ENCODE data around the gene PAIP2B. TPM values are rescaled to one million over a fixed set of nuclear protein-coding genes. Genes with fewer than 3 reads are reported as not detected.
"Not testable (repeated sequence)": the region's sequence is repeated elsewhere in the genome, so short reads cannot be mapped to it uniquely, and the experiment has no call there.

PAIP2B gene
- polyA plus RNA-seq, 4 donors: 6.5 to 20.5 (median 18.4) TPM

DNA sequence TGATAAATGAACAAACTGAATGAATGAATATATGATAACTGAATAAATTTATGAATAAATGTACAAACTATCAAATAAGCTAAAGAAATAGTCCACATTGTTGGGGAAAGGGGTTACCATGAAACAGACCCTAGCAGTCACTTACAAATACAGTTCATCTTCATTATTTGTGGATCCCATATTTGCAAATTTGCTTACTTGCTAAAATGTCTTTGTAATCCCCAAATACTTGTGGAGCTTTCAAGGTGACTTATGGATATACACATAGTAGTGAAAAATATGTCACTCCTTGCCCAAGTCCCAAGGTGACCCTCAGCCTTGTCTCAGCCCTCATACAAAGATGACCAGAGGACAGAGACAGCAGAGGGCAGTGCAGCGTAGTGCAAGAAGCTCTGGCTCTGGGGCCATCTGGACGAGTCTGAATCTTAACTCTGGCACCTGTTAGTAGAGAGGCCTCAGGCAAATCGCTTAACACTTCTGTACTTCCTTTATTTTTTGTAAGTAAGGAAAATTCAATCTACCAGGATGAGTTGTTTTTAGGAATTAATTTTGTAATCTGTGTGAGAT is 3.1 kb downstream of the PAIP2B start:
- DNase-seq (ENCODE audit: low read depth in 4 of 4, low spot score in 3 of 4): no peak

DNA sequence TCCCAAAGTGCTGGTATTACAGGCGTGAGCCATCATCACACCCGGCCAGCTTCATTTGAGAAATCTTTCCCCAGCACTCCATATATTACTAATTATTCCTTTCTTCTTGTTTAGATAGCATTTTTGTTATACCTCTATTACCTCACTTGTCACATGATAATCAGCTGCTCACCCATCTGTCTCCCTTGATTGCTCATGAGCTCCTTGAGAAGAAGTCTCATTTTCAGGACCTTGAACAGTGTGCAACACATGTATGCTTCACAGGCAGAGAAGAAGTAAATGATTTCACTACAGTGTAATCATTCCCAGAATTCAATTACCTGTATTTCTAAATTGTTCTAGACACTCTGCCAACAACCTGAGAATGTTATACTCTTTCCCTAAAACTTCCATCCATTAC is 6.2 kb downstream of the PAIP2B start:
- DNase-seq (ENCODE audit: low read depth in 4 of 4, low spot score in 3 of 4): no peak

DNA sequence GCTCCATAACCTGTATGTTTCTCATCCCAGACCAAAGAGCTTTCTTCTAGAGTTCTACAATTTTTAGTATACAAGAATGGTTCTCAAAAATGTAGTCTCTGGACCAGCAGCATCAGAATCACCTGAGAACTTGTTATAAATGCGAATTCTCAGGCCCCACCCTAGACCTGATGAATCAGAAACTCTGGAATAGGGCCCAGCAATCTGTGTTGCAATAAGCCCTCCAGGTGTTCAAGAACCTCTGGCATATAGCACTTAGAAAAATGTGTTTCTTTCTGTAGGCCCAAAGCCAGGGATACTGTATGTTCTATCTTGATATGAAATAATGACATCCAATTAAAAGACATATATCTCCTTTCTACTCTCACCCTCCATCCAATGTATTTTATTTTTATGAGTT is 10.4 kb downstream of the PAIP2B start:
- DNase-seq (ENCODE audit: low read depth in 4 of 4, low spot score in 3 of 4): no peak

DNA sequence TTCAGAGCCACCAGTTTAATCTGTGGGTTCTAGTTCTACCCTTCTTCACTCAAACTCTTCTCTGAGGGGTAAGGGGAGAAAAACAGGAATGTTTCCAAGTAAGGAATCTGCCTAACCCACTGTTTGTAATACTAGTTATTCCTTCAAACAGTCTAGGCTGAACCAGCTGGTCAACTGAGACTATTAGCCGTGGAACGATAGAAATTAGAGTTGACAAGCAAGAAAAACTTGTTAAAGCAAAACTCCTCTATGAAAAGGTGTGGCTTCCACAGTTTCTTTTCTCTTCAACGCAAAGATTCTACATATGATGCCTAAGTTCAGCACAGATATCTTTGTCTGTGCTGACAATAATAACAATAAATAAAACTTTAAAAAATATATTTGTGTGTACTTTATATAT is 11.5 kb downstream of the PAIP2B start:
- DNase-seq (ENCODE audit: low read depth in 4 of 4, low spot score in 3 of 4): no peak

DNA sequence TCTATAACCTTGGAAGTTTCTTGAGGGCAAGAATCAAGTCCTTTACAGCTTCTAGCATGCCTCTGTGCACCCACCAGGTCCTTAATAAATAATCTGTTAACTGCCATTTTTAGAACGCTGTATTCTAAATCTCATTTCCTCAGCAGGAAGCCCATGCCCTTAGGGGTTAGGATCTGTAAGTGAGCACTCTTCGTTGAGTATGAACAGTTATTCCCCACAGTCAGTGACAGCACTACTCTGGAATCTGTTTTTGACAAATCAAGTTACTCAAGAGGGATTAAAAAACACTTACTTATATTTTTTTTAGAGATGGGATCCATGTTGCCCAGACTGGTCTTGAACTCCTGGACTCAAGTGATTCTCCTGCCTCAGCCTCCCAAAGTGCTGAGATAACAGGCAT is 14.6 kb downstream of the PAIP2B start:
- DNase-seq (ENCODE audit: low read depth in 4 of 4, low spot score in 3 of 4): no peak

DNA sequence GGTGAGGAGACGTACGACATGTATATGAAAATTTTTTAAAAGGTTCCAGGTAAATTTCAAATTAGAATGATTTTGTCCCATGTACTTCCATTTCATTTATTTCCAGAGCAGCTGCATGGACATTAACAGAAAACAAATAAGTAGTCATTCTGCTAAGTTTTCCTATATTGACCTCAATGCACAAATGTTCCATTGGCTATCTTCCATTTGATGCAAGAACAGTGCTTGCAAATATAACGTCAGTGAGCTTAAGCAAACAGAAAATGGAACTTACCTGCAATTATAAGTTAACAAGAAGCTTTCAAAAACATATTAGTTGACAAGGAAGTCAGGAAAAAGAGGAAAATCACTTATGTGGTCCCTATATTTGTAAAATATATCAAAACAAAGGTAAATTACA is 16.6 kb downstream of the PAIP2B start:
- no peak for DNase-seq (ENCODE audit: low read depth in 4 of 4, low spot score in 3 of 4)

DNA sequence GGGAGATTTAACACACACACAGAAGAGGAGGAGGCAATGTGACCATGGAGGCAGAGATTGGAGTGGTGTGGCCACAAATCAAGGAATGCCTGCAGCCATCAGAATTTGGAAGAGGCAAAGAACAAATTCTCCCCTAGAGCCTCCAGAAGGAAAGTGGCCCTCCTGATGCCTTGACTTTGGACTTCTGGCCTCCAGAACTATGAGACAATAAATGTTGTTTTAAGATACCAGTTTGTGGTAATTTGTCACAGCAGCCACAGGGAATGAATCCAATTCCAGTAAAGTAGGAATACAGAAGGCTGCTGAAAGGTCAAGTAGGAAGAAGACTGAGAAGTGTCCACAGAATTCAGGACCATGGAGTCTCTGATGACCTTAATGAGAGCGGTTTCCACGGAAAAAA is 18.1 kb downstream of the PAIP2B start:
- no peak for DNase-seq (ENCODE audit: low read depth in 4 of 4, low spot score in 3 of 4)

DNA sequence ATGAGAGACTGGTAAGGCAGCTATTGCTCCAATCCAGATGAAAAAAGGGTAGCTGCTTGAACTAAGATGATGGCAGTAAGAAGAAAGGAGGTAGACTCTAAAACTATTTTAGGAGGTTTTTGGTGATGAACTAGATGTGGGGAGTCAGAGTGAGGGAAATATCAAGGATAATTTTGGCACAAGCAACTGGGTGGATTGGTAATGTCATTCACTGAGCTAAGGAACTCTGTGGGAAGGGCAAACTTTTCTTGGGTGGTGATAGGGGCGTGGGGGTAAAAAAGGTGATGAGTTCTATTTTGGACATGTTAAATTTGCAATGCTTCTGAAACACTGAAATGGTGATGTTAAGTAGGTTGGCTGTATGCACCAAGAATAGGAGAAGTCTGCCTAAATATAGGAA is 19.3 kb downstream of the PAIP2B start:
- DNase-seq (ENCODE audit: low read depth in 4 of 4, low spot score in 3 of 4): no peak

DNA sequence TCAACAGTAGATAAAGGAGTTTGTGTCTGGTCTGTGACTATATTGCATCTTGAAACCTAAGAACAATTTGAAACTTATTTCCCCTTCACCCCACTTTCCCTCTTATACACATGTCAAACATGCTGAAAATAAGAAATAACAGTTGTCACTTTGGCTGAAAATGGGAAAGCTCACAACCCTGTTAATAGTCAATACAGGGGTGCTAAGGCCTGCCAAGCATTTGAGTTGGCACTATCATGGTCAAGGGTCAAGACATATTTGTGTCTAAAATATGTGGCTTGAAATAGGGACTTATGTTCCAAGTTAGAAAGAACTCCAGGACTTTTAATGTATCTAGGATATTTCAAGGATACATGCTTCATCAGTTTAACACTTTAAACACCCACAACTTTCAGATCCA is 20.6 kb downstream of the PAIP2B start:
- DNase-seq (ENCODE audit: low read depth in 4 of 4, low spot score in 3 of 4): no peak

DNA sequence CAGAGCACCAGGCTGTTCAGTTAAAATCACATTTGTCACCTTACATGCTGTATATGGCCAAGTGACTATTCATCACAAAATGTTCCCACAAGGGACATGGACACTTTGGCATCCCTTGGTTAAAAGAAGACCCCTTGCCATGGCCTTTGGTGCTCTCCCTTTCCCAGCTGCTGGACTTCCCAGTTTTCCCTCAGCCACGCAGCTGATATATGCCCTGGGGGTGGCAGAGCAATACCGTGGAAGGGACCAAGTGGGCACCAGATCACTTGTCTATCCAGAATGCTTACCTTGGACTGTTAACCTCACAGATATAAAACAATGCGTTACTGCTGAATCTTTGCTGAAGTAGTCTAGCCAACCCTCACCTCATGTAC is 35.3 kb downstream of the PAIP2B start:
- DNase-seq (ENCODE audit: low read depth in 4 of 4, low spot score in 3 of 4): no peak

DNA sequence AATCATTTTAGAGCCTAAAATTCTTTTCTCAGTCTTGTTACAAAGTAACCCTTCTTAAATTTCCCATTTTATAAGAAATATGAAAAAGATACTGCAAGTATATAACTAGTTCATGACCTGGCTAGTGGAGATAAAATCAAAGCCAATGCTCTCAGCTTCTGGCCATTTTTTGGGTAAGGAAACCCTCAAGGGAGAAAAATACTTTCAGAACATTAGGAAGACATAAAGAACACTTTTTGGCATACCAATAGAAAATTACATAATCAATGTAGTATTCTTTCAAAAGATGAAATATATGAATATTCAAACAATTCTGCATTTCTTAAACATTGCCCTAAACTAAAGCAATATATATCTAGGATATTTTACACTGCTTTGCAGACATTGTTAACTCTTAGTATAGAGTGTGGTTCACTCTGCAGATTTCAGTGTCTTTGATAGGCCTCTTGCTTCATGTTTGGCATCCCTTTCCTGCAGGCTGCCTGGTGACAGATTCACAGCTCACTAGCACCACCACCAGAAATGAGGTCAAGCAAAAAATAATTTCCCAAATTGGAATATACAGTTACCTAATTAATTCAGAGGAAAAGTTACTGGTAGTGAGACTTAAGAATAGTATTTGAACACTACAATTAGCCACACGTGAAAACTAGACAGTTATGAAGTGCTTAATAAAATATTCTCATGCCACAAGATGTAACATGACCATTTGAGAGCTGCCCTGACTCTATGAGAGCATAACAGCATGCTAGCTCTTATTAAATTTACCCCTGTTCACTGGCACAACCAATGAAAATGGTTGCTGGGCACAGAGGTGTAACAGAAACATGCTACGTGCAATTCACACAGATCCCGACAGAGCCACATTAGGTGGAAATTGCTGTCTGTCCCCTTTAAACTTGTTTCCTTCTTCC is 36.0 kb downstream of the PAIP2B start:
- DNase-seq (ENCODE audit: low read depth in 4 of 4, low spot score in 3 of 4): no peak

DNA sequence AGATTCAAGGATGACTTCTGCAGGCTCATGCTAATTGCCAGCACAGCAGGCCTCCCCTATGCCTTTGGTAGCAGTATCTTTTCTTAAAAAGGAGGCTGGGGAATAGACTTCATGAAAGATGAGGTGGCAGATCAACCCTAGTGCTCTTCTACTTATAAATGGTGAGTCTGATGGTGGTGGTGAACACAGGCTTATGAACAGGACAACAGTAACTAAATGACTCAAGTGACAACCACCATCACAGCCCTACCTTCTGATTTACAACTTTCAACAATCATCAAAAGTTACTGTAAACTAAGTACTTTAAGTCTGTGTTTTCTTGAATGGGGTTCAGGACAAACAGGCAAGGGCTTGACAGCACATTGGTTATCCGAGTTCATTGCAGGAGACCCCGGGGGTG is 39.3 kb downstream of the PAIP2B start:
- no peak for DNase-seq (ENCODE audit: low read depth in 4 of 4, low spot score in 3 of 4)

DNA sequence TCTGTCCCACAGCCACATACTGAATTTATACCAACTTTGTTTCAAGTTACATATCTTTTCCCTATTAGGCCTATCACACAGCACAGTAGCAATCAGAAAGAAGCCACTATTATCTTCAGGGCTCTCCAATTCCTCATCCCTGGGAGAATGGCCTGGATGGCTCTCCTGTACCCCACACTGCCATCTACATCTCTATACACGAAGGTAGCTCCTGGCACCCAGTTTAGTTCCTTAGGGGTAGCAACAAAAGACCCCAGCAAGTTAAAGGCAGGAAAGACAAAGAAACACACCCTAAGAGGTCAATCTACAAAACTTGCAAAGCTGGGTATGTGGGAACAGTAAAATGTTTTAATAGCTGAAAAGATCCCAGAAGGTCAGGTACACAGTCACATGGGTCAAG is 39.9 kb downstream of the PAIP2B start:
- no peak for DNase-seq (ENCODE audit: low read depth in 4 of 4, low spot score in 3 of 4)

DNA sequence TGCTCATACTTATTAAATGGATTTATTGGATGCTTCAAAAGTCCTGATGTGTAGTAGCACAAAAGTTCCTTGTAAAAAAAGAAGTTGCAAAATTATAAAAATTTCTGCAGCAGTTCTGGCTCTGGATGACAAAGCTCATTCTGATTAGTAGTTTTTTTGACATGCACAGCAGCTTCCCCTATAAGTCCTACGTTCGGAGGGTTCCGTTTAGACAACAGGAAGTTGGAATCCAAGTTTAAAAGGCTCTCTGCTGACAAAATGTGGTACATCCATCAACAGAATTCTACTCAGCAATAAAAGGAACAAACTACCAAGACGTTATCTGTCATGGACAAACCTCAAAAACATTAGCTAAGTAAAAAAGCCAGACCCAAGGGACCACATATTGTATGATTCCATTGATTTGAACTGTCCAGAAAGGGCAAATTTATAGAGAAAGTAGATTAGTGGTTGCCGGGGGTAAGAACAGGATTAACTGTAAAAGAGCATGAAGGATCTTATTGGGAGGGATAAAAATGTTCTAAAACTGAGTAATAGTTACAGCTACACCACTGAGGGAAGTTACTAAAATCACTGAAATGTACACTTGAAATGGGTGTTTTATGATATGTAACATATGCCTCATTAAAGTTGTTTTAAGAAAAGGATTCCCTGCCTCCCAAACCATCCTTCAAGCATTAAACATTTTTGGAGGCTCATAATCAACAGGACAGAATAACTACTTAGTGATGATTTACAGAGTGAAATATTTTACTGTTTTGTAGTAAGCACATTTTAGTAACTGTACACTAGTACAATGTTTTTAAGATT is 43.4 kb downstream of the PAIP2B start:
- DNase-seq (ENCODE audit: low read depth in 4 of 4, low spot score in 3 of 4): not testable (repeated sequence)

DNA sequence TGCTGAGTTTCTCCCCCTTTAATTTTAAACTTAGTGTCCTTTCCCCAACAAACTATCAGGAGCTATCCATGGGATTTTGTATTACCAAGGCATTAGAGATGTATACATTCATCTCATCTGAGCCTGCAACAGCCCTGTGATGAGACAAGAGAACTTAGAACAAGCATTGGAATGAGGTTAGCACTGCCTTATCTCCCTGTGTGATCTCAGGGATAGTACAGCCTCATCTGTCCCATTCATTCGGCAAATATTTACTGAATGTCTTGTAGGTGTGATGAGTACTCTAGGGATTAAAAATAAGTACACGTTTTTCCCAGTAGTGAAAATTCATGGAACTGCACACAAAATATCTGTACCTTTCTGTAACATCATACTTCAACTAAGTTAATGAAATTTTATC is 45.6 kb downstream of the PAIP2B start:
- no peak for DNase-seq (ENCODE audit: low read depth in 4 of 4, low spot score in 3 of 4)

DNA sequence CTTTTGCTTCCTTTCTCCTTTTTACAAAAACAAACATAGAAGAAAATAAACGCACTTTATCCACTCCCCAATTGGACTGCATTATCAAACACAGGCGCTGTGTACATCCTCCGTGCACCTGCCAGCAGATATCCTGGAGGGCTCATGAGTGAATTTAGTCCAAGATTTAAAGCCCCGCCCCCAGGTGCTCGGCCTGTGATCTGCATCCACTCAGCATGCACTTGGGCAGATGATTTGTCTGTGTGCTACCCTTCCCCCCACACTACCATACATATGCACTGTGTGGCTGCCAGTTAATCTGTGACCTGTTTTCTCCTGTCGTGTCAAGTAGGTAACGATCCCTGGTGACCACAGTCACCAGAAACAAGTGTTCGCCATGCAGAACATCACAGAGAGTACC is 48.1 kb downstream of the PAIP2B start:
- not testable (repeated sequence) for DNase-seq (ENCODE audit: low read depth in 4 of 4, low spot score in 3 of 4)

DNA sequence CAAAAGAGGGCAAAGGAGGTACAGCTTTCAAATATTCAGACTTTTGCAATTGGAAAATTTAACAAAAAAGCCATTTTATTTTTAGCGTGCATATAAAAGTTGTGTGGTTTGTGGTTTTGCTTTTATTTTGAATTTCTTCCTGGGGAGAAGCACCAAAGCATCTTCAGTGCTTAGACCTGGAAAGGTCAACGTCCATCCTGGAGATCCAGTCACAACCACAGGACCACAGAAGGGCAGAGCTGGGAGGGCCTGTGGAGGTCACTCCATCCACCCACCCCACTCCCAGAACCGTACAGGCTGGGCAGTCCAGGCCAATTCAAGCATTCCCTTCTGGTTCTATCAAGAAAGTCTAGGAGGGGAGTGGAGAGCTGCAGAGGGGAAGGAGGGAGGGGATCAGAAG is 52.7 kb downstream of the PAIP2B start:
- no peak for DNase-seq (ENCODE audit: low read depth in 4 of 4, low spot score in 3 of 4)

DNA sequence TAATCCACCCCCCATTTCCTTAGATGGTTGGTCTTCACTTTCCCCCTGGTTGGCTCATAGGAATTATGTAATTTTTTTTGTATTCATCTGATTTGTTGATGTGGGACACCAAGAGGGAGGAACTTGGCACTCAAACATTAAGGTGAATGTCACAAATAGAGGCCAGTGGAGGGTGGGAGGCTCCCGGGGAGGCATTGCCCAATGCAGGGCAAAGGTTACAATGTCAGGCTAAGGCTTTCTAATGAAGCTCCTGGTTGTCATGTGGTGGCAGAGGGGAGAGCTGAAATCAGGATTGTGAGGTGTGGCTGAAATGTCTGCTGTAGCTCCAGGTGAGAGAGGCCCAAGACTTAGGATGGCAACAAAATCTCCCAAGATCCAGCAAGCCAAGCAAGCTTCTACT is 53.8 kb downstream of the PAIP2B start:
- no peak for DNase-seq (ENCODE audit: low read depth in 4 of 4, low spot score in 3 of 4)

DNA sequence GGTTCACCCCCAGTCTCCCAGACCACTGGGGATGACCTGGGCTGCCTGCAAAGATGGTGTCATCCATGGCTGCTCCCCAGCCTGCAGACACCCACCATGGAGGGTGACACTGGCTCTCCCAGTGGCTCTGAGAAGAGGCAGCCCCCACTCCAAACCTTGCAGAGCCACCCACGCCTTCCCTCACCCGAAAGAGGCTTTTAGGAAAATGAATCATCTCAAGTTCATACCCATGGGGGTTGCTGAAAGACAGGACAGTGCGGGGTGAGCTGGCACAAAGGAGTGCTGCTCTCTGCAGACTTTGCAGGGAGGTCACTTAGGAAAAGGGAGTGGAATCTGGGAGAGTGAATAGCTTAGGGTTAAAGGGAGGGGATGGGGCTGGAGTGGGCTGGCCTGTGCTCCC is 60.1 kb downstream of the PAIP2B start:
- DNase-seq (ENCODE audit: low read depth in 4 of 4, low spot score in 3 of 4): no peak

DNA sequence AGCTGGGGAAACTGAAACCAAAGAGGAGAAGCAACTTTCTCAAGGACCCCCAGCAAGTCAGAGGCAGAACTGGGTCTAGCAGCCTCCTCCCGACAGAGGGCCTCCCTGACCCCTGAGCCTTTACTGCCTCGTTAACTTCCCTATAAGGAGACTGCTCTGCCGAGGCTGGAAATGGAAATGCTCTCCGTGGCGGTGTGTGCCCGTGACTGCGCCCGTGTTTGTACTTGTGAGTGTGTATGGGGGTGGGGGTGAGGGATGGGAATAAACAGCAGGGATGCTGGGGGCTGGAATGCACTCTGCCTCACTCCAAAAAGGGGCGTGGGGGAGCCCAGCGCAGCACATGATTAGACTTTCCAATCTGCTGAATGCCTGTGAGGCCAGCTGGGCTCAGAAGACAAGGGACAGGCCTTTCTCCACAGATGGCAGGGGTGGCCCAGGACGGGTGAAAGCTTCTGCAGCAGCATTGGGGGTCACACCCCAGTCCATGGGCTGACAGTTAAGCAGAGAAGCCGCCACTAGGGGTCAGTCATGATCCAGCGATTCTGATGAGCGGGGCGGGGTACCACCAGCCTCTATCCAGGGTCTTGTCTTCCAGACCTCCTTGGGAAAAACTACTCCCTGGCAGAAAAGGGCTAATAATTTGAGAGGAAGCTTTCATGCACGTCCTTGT is 69.6 kb downstream of the PAIP2B start:
- DNase-seq (ENCODE audit: low read depth in 4 of 4, low spot score in 3 of 4): peak; percentile 12 to 27 (median 22)

DNA sequence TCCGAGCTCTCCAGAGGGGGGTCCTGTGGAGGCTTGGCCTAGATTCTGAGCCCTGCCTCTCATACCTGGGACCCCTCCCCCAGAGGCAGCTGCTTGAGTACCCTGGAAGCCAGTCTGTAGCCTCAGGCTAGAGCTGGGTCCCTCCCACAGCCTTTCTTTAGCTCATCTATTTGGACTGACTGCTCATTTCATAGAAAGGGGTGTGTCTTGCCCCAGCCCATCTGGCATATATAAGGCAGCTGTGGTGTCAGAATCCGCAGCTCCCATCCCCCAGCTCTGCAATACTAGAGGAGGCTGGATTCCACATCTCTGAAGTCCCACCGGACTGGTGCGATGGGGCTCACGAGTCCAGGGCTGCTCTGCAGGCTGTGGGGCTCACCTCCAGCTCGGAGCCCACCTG is 70.3 kb downstream of the PAIP2B start:
- DNase-seq (ENCODE audit: low read depth in 4 of 4, low spot score in 3 of 4): peak; percentile 25 to 58 (median 37)

Data from left renal pelvis (tissue), 4 donors.